Measurements from ENCODE around the gene SENP3. TPM values are rescaled to one million over a fixed set of nuclear protein-coding genes. Genes with fewer than 3 reads are reported as not detected.

The SENP3 gene
- total and polyA plus RNA-seq, 2 of the 13 experiments (the other 11 are each of a cell fraction or from before 2014, with no cell fraction given), result 55.8 to 75.4 TPM

DNA sequence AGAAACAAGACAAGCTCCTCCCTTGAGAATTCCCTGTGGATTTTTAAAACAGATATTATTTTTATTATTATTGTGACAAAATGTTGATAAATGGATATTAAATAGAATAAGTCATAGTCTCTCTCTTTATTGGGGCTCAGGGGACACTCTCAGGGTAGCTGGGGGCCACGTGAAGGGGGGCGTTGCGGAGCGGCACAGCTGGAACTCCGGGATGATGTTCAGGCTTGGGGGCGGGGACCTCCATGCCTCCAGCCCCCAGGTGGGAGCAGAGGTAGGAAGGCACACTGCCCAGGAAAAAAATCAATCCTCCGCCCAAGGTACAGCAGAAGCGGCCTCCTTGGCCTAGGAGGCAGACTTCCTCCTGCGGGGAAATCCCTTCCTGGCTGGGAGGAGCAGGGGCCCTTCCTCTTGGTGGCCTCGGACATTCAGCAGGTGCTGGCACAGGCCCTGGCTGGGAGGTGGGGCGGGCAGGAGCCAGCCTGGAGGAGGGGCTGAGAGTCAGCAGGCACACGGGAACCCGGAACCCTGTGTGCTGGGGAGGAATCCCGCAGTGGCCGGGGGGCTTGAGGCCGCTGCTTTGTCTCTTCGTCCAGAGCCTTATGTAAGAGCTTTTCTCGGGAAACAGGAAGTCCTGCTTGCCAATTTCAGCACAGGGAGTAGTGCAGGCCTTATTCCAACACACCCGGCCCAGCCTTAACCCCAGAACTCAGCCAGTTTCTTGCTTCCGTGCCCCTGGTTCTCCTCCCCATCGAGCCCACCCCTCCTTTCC is 3.8 kb upstream of the SENP3 start (continued):
- TF ChIP-seq ZNF839 (CRISPR knock-in tag; IDR thresholded peaks at IDR 0.05; ENCODE audit: borderline replicate concordance) (no peak), SYNCRIP (IDR thresholded peaks at IDR 0.05; ENCODE audit: insufficient read depth, low read depth, low read length) (no peak), ZNF773 (CRISPR knock-in tag; IDR thresholded peaks at IDR 0.05; ENCODE audit: borderline replicate concordance) (no peak), MZF1 (CRISPR knock-in tag; IDR thresholded peaks at IDR 0.05; ENCODE audit: borderline replicate concordance) (no peak), ZNF678 (CRISPR knock-in tag; IDR thresholded peaks at IDR 0.05) (no peak), NFRKB (IDR thresholded peaks at IDR 0.05) (no peak), RBFOX2 (IDR thresholded peaks at IDR 0.05; ENCODE audit: low read depth, low read length) (peak; percentile 68), SMARCC2 (IDR thresholded peaks at IDR 0.05) (no peak), DPF2 (CRISPR knock-in tag; IDR thresholded peaks at IDR 0.05; ENCODE audit: borderline replicate concordance, low read depth) (0 out of 2 replicates have a peak, but pooled peaks have one; percentile 13), ELF1 (CRISPR knock-in tag; IDR thresholded peaks at IDR 0.05) (peak; percentile 83), PITX1 (CRISPR knock-in tag; IDR thresholded peaks at IDR 0.05) (no peak), ZNF75D (CRISPR knock-in tag; IDR thresholded peaks at IDR 0.05; ENCODE audit: borderline replicate concordance) (no peak), HES4 (CRISPR knock-in tag; IDR thresholded peaks at IDR 0.05; ENCODE audit: borderline replicate concordance) (no peak), SSRP1 (CRISPR knock-in tag; IDR thresholded peaks at IDR 0.05) (no peak), AGO2 (optimal IDR thresholded peaks at IDR 0.05; ENCODE audit: low read depth, low read length) (peak; percentile 69), TMF1 (CRISPR knock-in tag; IDR thresholded peaks at IDR 0.05; ENCODE audit: low read depth) (no peak), PLRG1 (conservative IDR thresholded peaks at IDR 0.05) (no peak), HOXA3 (CRISPR knock-in tag; IDR thresholded peaks at IDR 0.05) (peak; percentile 36; the same call in 1 of the 2 replicates), ZMAT3 (CRISPR knock-in tag; conservative IDR thresholded peaks at IDR 0.05) (0 out of 2 replicates have a peak, but pooled peaks have one; percentile 16), HOXA7 (CRISPR knock-in tag; IDR thresholded peaks at IDR 0.05) (no peak), SALL1 (CRISPR knock-in tag; IDR thresholded peaks at IDR 0.05) (peak; percentile 46), CBX1 (IDR thresholded peaks at IDR 0.05; ENCODE audit: low read depth) (no peak), ZNF850 (CRISPR knock-in tag; conservative IDR thresholded peaks at IDR 0.05) (no peak), GLI4 (CRISPR knock-in tag; IDR thresholded peaks at IDR 0.05; ENCODE audit: borderline replicate concordance) (no peak), ZNF232 (CRISPR knock-in tag; IDR thresholded peaks at IDR 0.05; ENCODE audit: borderline replicate concordance) (no peak), ARNTL (CRISPR knock-in tag; IDR thresholded peaks at IDR 0.05) (no peak), ZNF180 (CRISPR knock-in tag; IDR thresholded peaks at IDR 0.05; ENCODE audit: borderline replicate concordance, low read depth) (no peak)
- TF ChIP-seq, protein P1, sequence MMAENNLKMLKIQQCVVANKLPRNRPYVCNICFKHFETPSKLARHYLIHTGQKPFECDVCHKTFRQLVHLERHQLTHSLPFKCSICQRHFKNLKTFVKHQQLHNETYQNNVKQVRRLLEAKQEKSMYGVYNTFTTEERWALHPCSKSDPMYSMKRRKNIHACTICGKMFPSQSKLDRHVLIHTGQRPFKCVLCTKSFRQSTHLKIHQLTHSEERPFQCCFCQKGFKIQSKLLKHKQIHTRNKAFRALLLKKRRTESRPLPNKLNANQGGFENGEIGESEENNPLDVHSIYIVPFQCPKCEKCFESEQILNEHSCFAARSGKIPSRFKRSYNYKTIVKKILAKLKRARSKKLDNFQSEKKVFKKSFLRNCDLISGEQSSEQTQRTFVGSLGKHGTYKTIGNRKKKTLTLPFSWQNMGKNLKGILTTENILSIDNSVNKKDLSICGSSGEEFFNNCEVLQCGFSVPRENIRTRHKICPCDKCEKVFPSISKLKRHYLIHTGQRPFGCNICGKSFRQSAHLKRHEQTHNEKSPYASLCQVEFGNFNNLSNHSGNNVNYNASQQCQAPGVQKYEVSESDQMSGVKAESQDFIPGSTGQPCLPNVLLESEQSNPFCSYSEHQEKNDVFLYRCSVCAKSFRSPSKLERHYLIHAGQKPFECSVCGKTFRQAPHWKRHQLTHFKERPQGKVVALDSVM (CRISPR knock-in tag; IDR thresholded peaks at IDR 0.05), result 0 out of 2 replicates have a peak, but pooled peaks have one; percentile 13
- TF ChIP-seq, protein P2, sequence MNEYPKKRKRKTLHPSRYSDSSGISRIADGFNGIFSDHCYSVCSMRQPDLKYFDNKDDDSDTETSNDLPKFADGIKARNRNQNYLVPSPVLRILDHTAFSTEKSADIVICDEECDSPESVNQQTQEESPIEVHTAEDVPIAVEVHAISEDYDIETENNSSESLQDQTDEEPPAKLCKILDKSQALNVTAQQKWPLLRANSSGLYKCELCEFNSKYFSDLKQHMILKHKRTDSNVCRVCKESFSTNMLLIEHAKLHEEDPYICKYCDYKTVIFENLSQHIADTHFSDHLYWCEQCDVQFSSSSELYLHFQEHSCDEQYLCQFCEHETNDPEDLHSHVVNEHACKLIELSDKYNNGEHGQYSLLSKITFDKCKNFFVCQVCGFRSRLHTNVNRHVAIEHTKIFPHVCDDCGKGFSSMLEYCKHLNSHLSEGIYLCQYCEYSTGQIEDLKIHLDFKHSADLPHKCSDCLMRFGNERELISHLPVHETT (CRISPR knock-in tag; conservative IDR thresholded peaks at IDR 0.05), result no peak
- TF ChIP-seq, protein P3, sequence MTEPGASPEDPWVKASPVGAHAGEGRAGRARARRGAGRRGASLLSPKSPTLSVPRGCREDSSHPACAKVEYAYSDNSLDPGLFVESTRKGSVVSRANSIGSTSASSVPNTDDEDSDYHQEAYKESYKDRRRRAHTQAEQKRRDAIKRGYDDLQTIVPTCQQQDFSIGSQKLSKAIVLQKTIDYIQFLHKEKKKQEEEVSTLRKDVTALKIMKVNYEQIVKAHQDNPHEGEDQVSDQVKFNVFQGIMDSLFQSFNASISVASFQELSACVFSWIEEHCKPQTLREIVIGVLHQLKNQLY (CRISPR knock-in tag; IDR thresholded peaks at IDR 0.05), result 0 out of 2 replicates have a peak, but pooled peaks have one; percentile 22
